ENCODE data around the gene CEP57L1. TPM values are rescaled to one million over a fixed set of nuclear protein-coding genes. Genes with fewer than 3 reads are reported as not detected.
A peak's percentile ranks its signal among the peaks of the same experiment; 100 is the strongest.

CEP57L1 gene
- total and polyA plus RNA-seq, 9 of the 15 experiments (the other 6 are each of a cell fraction or from before 2014, with no cell fraction given) = 39.4 to 88.6 (median 61.8) TPM

DNA sequence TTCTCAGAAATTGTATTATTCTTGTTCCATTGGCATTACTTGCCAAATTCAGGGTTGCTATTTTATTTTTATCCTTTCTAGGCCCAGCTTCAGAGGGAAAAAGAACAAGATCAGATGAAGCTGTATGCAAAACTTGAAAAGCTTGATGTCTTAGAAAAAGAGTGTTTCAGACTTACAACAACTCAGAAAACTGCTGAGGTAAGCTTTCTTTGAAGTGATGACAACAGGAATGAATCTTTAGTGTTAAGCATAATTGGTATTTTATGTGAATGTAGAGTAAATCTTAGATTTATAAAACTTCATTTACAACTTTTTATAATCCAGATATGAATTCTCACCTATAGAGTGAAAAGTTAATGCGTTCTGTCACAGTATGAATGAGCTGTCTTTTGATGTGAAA, 58.4 kb downstream of the CEP57L1 start:
- ATAC-seq (no peak), FAIRE-seq (no peak), DNase-seq (ENCODE audit: extremely low read depth in 1 of 4, low spot score in 3 of 4) (no peak)
- Histone ChIP-seq H3K9me3 (replicated peaks; ENCODE audit: control insufficient read depth, insufficient read depth, low read depth, low read length) (no peaks in the 10 kb centered on the region; the same call in 1 of the 2 replicates), H3K4me2 (ENCODE audit: insufficient read depth, low read length) (no peak overlapping the region), H3K4me3 (no peak overlapping the region), H2AFZ (ENCODE audit: low read depth, low read length) (no peak overlapping the region), H3K36me3 (ENCODE audit: control insufficient read depth, insufficient read depth, low read length) (peaks cover 57% of the 10 kb centered on the region; the same call in 2 of the 3 replicates), H3K27ac (ENCODE audit: extremely low read depth, low read depth, low read length) (no peak overlapping the region), H3K79me2 (ENCODE audit: control insufficient read depth, insufficient read depth, low read length) (no peaks in the 10 kb centered on the region), H4K20me1 (replicated peaks; ENCODE audit: control insufficient read depth, insufficient read depth, low read length) (no peaks in the 10 kb centered on the region), H3K9me1 (ENCODE audit: control insufficient read depth, insufficient read depth, low read length) (no peaks in the 10 kb centered on the region), H3K4me1 (replicated peaks in 1 of 2; ENCODE audit: control insufficient read depth in 2 of 2, insufficient read depth in 2 of 2, low read length in 2 of 2) (no peaks in the 10 kb centered on the region), H3K9ac (ENCODE audit: insufficient read depth in 1 of 2, low read depth in 2 of 2, low read length in 2 of 2) (no peak overlapping the region), H3K27me3 (ENCODE audit: control insufficient read depth in 2 of 2, insufficient read depth in 2 of 2, low read length in 2 of 2) (no peaks in the 10 kb centered on the region)
- 96% methylated on average over 1 of the region's 1 CpG for WGBS (ENCODE audit: insufficient coverage, low coverage, missing lambda C conversion rate)
- intact Hi-C loops (cut with micrococcal nuclease) (no loop called here), in situ Hi-C loops (cut with MboI) (no loop called here)
- TF ChIP-seq OTX1 (CRISPR knock-in tag; IDR thresholded peaks at IDR 0.05) (no peak), ZNF830 (CRISPR knock-in tag; IDR thresholded peaks at IDR 0.05) (no peak), MAFK (IDR thresholded peaks at IDR 0.05; ENCODE audit: low read length) (peak; percentile 95), CREM (IDR thresholded peaks at IDR 0.05; ENCODE audit: low read depth) (no peak), MAFG (tag; conservative IDR thresholded peaks at IDR 0.05) (peak; percentile 84), CSDE1 (IDR thresholded peaks at IDR 0.05) (no peak), SRSF9 (IDR thresholded peaks at IDR 0.05; ENCODE audit: borderline replicate concordance, low read depth, low read length) (no peak), ZNF668 (CRISPR knock-in tag; IDR thresholded peaks at IDR 0.05) (no peak), FOSL1 (tag; conservative IDR thresholded peaks at IDR 0.05) (no peak), MYNN (IDR thresholded peaks at IDR 0.05) (no peak), MYNN (CRISPR knock-in tag; IDR thresholded peaks at IDR 0.05) (no peak), C11orf30 (IDR thresholded peaks at IDR 0.05; ENCODE audit: low read depth) (peak; percentile 85), ZKSCAN3 (CRISPR knock-in tag; IDR thresholded peaks at IDR 0.05) (no peak), CEBPB (tag; IDR thresholded peaks at IDR 0.05) (no peak), MXI1 (IDR thresholded peaks at IDR 0.05; ENCODE audit: low read depth, low read length) (no peak), ZKSCAN1 (IDR thresholded peaks at IDR 0.05; ENCODE audit: low read depth, low read length) (no peak), GTF2E2 (tag; IDR thresholded peaks at IDR 0.05) (no peak), ZNF316 (IDR thresholded peaks at IDR 0.05) (peak; percentile 93), CCNT2 (IDR thresholded peaks at IDR 0.05; ENCODE audit: borderline replicate concordance, extremely low read depth, insufficient read length, low read depth, low read length) (no peak), EGR1 (conservative IDR thresholded peaks at IDR 0.05) (no peak), NR2C1 (IDR thresholded peaks at IDR 0.05) (no peak), NR2C1 (tag; IDR thresholded peaks at IDR 0.05) (no peak), ZNF707 (CRISPR knock-in tag; conservative IDR thresholded peaks at IDR 0.05) (no peak), NCOA1 (IDR thresholded peaks at IDR 0.05; ENCODE audit: low read depth) (no peak), ZNF12 (CRISPR knock-in tag; IDR thresholded peaks at IDR 0.05) (no peak), MAFF (IDR thresholded peaks at IDR 0.05; ENCODE audit: low read length) (peak; percentile 93)
- TF ChIP-seq, protein P1, sequence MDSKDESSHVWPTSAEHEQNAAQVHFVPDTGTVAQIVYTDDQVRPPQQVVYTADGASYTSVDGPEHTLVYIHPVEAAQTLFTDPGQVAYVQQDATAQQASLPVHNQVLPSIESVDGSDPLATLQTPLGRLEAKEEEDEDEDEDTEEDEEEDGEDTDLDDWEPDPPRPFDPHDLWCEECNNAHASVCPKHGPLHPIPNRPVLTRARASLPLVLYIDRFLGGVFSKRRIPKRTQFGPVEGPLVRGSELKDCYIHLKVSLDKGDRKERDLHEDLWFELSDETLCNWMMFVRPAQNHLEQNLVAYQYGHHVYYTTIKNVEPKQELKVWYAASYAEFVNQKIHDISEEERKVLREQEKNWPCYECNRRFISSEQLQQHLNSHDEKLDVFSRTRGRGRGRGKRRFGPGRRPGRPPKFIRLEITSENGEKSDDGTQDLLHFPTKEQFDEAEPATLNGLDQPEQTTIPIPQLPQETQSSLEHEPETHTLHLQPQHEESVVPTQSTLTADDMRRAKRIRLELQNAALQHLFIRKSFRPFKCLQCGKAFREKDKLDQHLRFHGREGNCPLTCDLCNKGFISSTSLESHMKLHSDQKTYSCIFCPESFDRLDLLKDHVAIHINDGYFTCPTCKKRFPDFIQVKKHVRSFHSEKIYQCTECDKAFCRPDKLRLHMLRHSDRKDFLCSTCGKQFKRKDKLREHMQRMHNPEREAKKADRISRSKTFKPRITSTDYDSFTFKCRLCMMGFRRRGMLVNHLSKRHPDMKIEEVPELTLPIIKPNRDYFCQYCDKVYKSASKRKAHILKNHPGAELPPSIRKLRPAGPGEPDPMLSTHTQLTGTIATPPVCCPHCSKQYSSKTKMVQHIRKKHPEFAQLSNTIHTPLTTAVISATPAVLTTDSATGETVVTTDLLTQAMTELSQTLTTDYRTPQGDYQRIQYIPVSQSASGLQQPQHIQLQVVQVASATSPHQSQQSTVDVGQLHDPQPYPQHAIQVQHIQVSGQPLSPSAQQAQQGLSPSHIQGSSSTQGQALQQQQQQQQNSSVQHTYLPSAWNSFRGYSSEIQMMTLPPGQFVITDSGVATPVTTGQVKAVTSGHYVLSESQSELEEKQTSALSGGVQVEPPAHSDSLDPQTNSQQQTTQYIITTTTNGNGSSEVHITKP (IDR thresholded peaks at IDR 0.05; ENCODE audit: partially characterized antibody) = no peak
- no TSS peak for BruUV-seq (replicated peaks)
- CTCF ChIA-PET (ENCODE audit: low intra/inter-chr PET ratio) = no interaction called here
- POLR2A ChIA-PET = interaction anchor here (1.0 kb wide), 1 partner anchor 11 kb away, joined by 3 read pairs; no protein-coding TSS in a partner anchor
